ENCODE data around the gene WTIP.
"Not testable (repeated sequence)": the region's sequence is repeated elsewhere in the genome, so short reads cannot be mapped to it uniquely, and the experiment has no call there.

The WTIP gene

DNA sequence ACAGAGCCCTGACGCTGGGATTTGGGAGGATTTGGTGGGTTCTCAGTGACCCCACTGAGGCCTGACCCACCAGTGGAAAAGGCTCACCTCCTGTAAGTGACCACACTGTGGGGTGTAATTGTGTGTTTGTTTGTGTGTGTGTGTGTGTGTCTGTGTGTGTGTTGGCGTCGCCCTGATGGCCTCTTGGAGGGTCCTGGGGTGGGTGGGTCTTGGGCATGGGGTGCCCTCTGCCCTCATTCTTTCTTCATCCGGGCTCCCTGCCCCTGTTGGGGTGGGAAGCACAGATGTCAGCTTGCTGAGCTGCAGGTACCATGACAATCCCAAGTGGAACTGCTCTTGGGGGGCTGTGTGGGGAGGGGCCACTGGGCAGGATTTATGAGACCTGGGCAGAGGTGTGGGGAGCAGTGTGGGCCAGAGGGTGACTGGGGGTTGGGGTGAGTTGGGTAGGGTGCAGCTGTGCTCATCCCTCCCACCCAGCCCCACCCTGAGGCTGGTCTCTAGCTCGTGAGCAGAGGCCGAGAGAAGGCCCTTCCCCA lies 22.8 kb downstream of the WTIP start:
- no peak for DNase-seq

GRCh38 chr19:34504809-34505291 lies 23.3 kb downstream of the WTIP start:
- DNase-seq = no peak

DNA sequence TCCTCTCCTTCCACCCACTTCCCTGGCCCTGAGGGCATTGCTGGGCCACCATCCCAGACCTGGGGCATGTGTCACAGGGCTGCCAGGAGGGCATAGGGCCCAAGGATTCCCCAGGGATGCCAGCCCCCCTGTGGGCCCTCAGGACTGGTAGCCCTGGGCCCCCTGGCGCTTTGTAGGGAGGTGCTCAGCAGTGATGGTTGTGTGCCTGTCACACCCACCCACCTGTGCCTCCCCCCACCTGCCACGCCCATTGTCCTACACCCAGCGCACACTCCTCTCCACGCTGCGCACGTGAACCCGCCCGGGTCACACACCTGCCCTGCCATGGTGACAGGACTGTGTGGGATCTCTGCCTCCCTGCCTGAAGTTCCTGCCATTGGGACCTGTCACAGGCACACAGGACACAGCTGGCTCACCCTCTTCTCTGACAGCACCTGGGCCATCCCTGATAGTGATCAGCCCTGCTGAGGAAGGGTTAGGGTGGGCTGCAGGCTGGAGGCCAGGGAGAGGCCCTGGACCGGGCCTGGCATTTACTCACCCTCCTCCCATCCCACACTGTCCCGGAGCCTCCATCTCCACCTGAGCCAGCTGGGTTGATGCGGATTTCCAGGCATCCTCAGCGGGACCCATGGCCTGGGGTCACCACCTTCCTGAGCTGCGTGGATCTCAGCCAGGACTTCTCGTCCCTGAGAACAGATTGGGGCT lies 23.9 kb downstream of the WTIP start:
- no peak for DNase-seq

DNA sequence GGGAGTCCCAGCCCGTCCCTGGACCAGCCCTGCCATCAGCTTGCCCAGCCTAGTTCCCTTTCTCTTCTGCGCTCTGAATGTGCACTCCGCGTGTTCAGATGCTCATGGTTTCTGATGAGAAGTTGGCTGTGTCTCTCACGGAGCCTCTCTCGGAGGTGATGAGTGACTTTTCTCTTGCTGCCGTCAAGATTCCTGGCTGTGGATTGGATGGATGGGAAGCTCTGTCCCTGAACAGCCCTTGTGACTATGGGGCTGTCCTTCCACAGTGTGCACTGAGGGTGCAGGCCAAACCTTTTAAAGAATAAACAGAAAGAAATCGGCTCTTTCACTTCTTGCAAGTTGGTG lies 24.4 kb downstream of the WTIP start:
- no peak for DNase-seq

GRCh38 chr19:34507414-34508067 lies 26.0 kb downstream of the WTIP start:
- no peak for DNase-seq

DNA sequence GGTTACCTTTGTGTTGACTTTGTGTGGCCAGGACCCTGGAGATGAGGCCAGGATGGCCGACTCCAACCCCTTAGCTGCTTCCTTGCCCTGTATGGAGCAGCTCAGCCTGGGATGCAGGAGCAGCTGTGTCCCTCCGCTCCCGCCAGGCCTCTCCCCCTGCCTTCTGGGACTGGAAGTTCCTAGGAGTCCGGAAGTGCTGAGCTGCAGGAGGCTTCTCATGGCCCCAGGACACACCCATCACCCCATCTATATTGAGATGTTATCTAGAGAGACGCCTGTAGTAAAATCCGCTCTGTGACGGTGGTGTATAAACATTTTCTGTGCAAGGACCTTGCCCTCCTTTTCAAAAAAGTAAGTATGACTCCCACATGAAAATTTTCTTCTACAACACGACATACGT lies 27.0 kb downstream of the WTIP start:
- DNase-seq = peak; percentile 24

DNA sequence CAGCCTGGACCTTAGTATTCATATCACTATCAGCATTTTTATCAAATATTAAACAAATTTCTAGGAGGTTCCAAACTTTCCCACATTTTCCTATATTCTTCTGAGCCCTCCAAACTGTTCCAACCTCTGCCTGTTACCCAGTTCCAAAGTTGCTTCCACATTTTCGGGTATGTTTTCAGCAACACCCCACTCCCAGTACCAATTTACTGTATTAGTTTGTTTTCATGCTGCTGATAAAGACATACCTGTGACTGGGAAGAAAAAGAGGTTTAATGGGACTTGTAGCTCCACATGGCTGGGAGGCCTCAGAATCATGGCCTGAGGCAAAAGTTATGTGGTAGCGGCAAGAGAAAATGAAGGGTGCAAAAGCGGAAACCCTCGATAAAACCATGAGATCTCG lies 29.3 kb downstream of the WTIP start:
- DNase-seq = not testable (repeated sequence)

- no peak for DNase-seq
Observed at GRCh38 chr19:34512254-34512822, 30.8 kb downstream of the WTIP start.

- DNase-seq = no peak
Observed at GRCh38 chr19:34513767-34514166, 32.2 kb downstream of the WTIP start.

- no peak for DNase-seq
Observed at GRCh38 chr19:34519602-34520001, 38.0 kb downstream of the WTIP start.

DNA sequence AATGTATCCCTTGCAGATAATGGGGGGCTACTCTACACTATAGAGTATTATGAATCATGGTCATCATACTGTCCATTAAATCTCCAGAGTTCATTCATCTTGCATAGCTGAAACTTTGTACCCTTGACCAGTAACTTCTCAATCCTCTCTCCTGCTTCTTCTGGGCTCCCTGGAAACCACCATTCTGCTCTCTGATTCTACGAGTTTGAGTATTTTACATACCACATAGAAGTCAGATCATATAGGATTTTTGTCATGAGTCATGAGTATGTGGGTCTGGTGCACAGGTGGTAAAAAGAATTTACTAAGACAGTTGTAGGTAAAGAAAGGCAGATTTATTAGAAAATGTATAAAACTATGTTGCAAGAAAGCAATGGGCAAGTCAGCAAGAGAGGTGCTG lies 41.9 kb downstream of the WTIP start:
- DNase-seq = no peak

- DNase-seq = no peak
Observed at GRCh38 chr19:34525001-34525400, 43.4 kb downstream of the WTIP start.

DNA sequence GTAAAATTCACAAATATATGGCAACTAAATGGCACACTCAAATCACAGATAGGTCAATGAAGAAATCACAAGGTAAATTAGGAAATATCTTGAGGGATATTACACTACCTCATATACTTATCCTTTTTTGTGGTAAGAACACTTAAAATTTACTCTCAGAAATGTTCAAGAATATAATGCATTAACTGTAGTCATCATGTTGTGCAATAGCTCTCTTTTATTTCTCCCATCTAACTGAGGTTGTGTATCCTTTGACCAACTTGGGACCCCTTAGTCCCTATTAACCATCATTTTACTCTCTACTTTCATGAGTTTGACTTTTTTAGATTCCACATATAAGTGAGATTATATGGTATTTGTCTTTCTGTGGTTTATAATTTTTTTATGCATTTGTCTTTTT lies 52.6 kb downstream of the WTIP start:
- DNase-seq = no peak

DNA sequence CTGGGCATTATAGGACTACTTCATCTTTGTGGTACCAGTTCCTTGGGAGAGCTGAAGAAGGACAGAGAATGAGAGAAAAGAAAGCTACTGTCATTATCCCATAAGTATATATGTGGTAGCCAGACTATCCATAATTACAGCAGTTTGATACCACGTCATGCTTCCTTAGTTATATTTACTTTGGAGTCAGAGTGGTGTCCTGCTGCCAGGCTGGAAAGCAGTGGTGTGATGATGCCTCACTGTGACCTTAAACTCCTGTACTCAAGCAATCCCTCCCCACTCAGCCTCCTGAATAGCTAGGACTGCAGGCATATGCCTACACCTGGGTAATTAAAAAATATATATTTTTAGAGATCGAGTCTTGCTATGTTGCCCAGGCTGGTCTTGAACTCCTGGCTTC lies 57.8 kb downstream of the WTIP start:
- peak; percentile 67 for DNase-seq

DNA sequence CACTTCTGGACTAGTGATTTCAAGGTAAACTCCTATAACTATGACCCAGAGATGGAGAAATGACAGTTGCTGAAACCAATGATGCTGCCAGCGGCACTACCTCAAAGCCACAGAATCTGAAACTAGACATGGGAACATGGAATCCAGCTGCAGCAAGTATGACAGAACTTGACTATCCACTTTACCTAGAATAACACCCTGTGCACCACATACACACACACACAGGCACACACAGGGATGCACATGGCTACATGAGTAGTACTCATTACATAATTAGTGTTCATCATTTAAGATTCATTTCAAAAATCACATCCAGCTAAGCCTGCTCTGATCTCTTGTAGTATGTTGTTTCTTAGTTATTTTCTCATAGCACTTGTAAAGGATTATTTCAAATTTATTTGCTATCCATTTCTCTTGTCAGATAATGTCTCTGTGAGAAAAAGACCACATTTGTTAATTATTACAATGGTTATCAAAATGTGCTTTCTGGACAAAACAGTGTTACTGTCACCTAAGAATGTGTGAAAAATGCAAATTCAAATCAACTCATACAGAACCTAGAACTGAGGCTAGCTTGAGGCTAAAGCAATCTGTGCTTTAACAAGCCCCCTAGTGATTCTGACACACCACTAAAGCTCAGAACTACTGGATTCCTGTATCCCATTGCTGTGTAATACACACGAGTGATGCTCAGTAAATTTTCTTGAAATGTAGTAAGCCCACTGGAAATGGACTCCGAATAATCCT lies 59.4 kb downstream of the WTIP start:
- no peak for DNase-seq

DNA sequence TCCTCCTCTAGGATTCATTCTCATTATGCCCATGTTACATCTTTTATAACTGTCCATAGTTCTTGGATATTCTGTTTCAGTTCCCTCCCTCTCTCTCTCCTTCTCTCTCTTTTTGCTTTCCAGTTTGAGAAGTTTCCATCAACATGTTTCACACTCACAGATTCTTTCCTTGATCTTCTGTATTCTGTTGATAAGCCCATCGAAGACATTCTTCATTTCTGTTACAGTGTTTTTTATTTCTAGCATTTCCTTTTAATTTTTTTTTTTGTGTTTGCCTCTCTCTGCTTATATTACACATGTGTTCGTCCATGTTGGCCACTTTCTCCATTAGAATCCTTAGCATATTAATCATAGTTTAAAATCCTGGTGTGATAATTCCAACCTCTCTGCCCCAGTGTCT lies 68.3 kb downstream of the WTIP start:
- DNase-seq = no peak

DNA sequence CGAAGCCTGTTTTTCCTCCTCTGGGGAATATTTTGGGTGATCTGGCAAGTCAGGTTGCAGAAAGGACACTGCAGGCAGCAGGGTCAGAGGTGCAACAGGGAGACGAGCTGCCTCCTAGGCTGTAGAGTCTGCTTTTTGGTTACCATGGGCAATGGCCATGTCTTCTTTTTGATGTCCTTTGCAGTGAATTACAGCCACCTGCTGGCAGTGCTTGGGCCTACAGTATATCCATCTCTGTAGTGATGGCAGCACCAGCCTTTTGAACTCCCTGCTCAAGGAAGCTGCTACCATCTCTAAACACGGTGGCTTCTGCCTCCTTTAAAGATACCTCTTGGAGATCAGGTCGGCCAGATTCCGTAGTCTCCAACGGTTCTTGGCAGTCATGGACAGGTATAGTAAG lies 73.9 kb downstream of the WTIP start:
- DNase-seq = peak; percentile 13

GRCh38 chr19:34556488-34556887 lies 74.9 kb downstream of the WTIP start:
- DNase-seq = peak; percentile 49

DNA sequence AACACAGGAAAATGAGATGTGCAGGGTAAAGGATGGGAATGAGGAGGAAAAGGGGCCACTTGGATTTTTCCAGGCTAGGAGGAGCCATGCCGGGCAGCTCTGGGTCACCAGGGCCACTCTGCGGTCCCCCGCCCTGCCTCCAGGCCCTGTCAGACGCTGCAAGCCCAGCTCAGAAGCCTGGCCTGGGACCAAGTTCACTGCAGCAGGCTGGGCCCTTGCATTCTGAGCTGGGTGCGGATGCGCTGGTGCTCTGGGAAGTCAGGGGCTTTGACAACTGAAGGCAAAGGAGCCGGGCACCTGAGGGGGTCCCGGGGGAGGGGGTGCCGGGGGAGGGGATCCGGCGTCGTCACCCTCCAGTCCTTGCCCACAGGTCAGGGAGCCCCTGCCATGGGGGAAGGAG lies 77.5 kb downstream of the WTIP start:
- DNase-seq = no peak

GRCh38 chr19:34560229-34560628 lies 78.7 kb downstream of the WTIP start:
- no peak for DNase-seq
